Frontal cortex (tissue), 4 donors: ENCODE results near the gene RNF40. TPM values are rescaled to one million over a fixed set of nuclear protein-coding genes. Genes with fewer than 3 reads are reported as not detected.

Experiments
- DNase-seq, 2 donors: peaks; one replicate each; pipeline ENCODE4 v3.0.0; 2012; ENCODE audit warnings: low spot score in 2 of 2
- FAIRE-seq: peaks from 2 replicates; lab custom pipeline; 2012; peaks lifted over from hg19 to GRCh38; lab: Jason Lieb, UNC
- total RNA-seq: library from RNA; depleted of rRNA; stranded (reverse); fragments of >200 nt; gene quantifications from one replicate; pipeline ENCODE4 v1.2.3, GENCODE V29; 2014
- donor health status: control.
- donor health status: control.
- donor health status: control.

Gene RNF40
- total RNA-seq, 1 donor from 2014 or later = 90.1 TPM

DNA sequence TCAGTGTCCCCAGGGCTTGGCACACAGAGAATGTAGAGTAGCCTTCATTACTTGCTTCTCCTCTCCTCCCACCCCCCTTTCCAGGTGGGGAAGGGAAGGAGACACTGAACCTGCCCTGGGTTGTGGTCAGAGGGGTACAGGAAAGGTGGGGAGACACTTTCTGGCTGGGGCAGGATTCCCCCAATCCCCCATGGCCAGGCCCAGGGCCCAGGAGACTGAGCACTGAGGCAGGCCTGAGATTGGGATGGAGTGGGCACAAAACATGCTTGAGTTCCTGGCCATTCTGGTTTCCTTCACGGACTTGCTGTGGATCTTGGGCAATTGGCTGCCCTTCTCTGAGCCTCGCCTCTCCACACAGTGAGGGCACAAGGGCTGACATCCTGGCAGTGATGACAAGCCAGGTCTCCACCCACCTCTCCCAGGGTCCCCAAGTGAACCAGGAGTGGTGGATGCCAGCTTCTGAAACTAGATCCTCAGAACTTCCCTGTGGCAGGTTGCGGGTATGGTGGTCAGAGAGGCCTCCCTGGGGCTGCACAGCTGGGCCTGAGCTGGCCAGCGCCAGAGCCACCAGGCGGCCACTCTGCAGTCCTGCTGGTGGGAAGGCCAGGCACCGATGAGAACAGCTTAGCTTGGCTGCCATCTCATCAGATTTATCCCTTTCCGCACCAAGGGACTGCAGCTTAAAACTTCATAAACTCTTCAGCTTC, 15.6 kb downstream of the RNF40 start:
- no peak for DNase-seq

DNA sequence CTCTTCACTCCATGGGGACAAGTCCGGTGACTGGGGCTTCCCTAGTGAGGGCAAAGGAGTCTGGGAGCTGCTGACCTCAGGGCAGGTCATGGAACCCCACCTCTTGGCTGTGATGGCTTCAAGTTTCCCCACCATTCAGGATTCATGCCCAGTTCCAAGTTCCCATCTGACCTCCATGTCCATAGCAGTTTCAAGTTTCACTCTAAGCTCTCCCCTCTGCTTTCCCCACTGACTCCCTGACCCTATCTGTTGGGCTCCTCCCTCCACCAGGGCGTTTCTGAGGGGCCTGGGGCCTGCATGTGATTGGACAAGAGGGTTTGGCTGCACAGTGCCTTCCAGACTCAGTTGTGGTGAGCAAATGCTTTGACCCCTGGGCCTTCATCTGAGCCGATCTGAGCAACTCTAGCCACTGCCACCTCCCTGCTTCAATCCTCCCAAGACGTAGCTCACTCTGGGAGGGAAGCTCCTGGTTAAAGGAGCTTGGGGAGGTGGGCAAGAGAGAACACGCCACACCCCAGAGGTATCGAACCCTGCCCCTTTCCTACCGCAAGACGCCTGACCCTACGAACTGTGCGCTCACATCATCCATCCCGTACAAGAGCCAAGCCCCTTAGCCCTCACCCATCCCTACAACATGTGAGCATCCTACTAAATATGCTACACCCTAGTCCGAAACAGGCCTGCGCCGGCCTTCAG, 16.6 kb downstream of the RNF40 start:
- DNase-seq (no peak), FAIRE-seq (no peak)

More for the DNA sequence above, 15.6 kb downstream of the RNF40 start:
- FAIRE-seq = no peak

DNA sequence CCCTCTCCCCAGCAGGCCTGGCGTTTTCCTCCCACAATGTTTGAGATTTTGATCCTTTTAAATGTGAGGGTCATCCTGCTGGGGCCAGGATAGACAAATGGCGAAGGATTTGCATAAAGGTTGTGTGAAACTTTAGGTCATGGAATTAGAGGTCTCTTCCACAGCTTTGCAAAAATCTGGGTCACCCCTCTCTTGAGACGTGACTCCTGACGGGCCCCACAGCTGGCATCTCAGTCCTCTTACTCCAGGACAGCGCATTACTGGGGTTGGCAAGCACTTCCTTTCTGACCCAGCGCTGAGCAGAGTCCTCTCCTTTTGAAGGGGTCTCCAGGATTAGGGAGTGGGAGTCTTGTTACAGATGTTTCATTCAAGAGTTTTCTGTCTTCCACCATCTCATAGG, 17.5 kb downstream of the RNF40 start:
- DNase-seq = no peak

DNA sequence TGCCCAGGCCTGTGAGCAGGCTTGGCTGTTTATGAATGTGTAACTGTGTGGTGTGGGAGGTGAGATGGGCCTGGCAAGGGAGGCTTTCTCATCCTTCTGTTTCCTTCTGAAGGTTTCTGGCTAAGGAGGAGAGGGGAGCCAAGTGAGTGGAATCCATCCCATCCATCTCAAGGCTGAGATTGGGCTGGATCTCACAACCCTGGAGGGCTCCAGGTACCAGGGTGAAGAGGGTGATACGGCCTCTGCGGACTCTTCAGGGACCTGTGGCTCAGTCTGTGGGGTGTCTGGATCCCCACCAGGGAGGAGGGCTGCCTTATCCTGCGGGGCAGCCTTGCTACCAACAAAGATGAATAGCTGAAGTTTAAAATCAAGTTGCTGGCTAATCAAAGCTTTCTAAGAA, 17.9 kb downstream of the RNF40 start:
- FAIRE-seq (no peak), DNase-seq (no peak)

More for the DNA sequence above, 17.5 kb downstream of the RNF40 start:
- no peak for FAIRE-seq

DNA sequence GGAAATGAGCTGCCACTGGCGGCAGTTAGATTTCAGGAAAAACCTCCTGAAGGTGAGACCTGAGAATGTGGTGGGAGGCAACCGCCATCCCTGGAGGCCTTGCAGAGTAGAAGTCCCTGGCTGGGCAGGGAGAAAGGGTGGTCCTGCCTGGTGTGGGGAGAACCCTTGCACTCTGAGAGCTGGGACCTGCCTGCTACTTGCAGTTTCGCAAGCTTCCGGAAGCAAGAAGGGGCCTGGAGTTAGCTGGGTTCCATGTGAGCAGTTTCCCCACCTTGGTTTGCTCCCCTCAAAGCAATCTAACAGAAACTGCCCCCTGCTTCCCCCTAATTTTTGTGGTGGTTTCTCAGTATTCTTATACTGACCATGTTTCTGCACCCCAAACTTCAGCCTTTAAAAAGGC, 18.4 kb downstream of the RNF40 start:
- DNase-seq (no peak), FAIRE-seq (no peak)

DNA sequence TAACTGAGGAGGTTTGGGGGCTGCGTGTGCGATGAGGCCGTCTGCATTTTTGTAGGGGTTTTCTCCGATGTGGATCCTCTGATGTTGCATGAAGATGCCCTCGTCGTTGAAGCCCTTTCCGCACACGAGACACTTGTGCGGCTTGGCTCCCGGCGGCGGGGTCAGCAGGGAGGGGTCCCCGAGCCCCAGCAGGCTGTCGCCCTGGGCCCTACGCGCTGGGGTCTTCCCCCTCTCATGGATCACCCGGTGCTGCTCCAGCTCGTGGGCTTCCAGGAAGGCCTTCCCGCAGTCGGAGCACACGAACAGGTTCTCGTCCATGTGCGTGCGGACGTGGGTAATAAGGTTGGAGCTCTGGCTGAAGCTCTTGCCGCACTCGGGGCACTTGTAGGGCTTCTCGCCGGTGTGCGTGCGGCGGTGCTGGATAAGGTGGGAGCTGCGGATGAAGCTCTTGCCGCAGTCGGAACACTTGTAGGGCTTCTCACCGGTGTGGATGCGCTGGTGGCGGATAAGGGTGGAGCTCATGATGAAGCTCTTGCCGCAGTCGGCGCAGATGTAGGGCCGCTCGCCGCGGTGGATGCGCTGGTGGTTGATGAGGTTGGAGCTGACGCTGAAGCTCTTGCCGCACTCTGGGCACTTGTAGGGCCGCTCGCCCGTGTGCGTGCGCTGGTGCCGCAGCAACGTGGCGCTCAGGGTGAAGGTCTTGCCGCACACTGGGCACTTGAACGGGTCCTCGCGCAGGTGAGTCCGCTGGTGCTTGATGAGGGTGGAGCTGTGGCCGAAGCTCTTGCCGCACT, 20.6 kb downstream of the RNF40 start:
- no peak for DNase-seq
- no peak for FAIRE-seq

DNA sequence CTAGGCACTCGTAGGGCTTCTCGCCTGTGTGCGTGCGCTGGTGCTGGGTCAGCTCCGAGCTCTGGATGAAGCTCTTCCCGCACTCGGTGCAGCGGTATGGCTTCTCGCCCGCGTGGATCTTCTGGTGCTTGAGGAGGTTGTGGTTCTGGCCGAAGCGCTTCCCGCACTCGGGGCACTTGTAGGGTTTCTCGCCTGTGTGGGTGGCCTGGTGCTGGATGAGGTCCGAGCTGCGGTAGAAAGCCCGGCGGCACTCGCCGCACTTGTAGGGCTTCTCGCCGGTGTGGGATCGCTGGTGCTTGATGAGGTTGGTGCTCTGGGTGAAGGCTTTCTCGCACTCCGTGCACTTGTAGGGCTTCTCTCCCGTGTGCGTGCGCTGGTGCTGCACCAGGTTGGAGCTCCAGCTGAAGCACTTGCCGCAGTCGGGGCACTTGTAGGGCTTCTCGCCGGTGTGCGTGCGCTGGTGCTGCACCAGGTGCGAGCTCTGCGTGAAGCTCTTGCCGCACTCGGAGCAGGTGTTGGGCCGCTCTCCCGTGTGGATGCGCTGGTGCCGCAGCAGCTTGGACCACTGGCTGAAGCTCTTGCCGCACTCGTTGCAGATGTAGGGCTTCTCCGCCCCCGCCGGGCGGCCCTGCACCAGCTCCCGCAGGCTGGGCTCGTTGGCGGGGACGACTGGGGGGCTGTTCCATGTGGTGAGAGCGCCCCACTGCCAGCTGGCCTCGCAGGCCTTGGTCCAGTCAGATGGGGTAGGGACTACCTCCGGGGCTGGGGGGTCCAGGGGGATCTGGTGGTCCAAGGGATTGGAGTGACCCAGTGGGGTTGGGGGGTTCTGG, 21.4 kb downstream of the RNF40 start:
- DNase-seq (no peak), FAIRE-seq (no peak)

DNA sequence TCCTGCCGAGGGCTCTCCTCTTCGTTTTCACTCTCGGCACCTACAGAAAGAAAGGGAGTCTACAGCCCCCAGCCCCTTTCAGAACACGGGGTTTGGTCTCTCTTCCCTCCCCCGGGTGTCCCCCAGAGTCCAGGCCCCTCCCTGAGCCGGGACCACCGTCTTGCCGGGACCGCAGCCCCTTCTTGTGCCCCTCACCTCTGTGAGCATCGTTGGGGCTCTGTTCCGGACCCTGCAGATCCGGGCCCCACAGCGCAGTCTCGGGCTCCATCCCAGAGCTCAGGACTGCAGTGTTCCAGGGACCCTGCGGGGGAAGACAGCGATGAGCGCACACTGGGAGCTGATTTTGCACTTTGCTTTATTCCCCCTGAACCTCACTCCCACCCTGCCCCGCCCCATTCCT, 22.1 kb downstream of the RNF40 start:
- no peak for FAIRE-seq
- DNase-seq = no peak

DNA sequence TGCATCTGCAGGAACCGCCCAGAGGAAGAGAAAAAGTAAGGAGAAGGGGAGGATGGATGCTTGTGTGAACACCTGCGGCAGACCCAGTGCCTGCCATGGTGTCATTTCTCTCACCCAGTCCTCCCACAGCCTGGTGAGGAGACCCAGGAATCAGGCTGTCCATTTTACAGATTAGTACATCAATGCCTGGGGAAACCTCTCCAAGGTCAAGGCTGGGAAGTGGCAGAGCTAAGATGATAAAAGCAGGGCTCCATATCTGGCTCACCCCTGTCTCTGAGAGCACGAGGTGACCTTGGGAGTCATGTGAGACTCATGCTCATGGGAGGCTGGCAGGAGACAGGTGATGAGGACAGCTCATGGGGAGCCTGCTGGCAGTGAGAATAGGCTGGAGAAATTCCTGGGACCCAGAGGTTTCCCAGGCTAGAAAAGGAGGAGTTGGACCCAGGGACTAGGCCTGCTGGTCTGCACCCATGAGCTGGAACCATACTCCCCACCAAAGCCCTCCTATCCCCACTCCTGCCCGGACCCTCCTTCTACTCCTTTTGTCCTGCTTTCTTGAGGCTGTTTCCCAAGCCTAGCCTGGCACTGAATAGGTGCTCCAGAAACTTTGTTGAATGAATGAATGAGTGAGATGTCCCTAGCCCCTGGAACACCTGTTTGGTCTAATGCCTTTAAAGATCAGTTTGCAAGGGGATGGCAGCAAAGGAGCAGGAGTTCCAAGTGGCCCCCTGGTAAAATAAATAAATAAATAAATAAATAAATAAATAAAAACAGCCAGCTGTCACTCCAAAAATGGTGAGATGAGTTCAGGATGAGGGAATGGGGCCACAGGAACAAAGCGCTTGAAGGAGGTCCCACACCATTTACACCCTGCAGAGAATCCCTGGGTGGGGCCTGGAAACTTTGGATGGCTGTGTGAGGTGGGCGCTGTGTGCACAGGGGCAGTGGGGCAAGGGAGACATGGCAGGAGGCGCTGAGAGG, 23.3 kb downstream of the RNF40 start:
- DNase-seq (no peak), FAIRE-seq (no peak)

DNA sequence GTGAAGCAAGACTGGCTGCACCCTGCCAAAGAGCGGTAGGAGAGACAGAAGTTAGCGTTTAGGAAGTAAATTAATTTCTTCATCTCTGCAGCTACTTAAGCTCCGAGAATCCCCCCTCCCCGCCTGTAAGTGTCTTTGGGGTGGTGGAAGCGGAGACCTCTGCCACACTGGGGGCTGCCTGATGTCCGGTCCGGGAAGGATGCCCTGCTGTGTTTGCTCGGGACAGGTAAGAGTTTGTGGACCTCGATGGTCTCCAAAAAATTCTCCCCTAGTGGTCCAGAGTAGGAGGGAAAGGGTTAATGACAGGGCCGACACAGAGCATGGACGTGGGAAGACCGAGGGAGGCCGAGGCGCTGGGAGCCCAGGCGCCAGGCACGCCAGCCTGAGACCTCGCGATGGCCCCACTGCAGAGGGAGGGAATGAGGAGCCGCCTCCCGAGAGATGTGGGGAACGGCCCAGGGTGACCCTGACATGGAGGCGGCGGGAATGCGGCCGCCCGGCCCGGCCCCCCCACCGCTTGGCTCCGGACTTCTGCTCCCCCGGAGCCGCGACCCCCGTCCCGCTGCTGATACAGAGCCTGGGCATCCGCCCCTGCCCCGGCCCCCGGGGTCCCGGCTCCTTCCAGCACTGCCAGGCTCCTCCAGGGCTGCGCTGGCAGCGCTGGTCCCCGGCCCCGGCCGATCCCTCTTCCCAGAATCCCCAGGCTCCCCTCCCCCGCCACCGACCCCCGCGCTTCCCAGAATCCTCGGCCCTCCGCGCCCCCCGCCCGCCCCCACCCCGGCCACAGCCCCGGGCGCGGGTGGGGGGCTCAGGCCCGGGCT, 24.2 kb downstream of the RNF40 start:
- DNase-seq = peak; percentile 59 to 74
- no peak for FAIRE-seq

DNA sequence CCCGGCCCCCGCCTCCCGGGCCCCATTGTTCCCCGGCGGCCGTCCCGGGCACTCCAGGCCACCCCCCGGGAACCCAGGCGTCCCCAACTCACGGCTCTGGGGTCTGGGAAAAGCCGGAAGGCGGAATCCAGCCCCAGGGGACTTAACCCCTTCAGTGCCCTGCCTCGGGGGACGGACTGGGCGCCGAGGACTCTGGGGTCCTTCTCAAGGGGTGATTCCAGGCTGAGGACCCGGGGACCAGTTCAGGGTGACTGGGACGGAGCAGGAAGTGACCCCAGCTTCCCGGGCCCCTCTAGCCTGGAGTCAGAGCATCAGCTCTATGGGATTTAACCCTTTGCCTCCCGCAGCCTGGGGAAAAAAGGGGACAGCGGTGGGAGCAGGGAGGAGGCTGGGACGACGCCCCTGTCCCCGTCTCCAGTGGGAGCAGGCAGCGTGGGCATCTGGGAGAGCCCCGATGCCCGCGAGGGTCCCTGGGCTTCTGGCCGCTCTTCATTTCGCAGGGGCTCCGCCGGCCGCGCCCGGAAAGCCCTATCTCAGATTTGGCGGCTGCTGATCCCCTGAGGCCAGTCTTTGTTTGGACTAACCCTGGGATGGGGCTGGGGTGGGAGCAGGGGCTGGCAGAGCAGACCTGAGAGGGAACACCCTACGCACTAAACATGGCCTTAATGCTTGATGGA, 25.0 kb downstream of the RNF40 start, which contains the start of gene ZNF629:
ZNF629 (minus strand) TSS at position 270 of the 677 bp plus-strand sequence. CDS start 2,723 bp downstream, outside the sequence.
- DNase-seq (peak; percentile 95), FAIRE-seq (no peak)

DNA sequence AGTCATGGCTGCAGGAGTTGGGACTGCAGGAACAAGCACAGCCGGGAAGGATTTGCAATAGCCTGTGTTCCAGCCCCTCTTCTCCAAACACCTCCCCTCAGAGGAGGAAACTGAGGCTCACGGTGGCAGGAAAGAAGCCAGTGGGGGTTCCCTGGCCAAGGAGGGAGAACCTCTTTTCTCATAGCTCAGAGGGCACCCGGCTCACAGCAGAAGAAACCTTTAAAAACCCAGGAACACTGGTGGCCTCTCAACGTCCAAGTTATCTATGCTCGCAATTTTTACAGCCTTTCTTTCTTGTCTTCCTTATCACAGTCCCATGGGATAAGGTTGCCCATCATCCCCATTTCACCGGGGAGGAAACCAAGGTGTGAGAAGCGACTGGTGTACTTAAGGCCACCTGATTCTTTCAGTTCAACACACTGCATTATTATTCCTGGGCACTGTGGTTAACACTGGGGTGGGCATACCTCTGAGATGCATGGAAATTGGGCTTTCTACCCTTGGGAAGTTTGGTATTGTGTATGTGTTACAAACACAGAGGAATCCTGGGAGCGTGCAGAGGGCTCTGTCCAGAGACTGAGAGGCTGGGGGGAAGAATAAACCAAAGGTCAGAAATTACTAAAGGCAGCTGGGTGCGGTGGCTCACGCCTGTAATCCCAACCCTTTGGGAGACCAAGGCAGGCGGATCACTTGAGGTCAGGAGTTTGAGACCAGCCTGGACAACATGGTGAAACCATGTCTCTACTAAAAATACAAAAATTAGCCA, 25.7 kb downstream of the RNF40 start:
- no peak for FAIRE-seq
- DNase-seq = no peak

DNA sequence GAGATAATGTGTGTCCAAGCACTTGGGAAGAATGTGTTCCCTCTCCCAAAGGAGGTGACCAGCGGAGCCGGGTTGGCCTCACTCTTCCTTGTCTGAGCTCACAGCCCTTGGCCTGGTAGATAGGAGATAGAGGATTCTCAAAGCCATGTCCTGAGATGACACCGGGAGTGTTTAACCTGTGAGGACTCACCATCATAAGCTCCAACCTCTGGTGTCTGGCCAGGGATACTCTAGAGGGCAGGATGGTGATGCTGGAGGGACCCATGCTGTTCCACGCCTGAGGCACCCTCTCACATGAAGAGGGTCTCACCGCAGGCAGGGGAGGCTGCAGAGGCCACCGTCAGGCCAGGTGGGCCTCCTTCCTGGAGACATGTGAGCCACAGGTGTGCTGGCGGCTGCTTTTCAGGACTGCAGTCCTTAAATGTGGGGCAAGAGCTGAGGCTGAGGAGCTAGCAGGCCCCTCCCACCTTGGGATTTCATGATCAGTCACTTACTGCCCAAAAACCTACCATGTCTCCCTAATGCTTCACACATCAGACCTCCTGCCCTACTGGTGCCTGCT, 31.5 kb downstream of the RNF40 start:
- FAIRE-seq (no peak), DNase-seq (no peak)

DNA sequence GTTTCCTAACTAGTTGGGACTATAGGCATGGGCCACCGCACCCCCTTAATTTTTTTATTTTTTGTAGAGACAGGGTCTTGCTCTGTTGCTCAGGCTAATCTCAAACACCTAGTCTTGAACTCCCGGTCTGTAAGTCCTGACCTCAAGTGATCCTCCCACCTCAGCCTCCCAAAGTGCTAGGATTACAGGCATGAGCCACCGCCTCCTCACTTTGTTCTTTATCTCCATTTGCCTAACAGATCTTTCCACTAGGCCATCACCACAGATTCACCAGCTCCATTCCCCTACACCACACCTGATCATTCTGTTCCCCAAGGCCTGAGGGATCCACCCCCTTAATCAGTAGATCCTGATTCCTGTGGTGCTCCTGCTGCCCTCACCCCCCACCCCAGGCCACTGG, 32.5 kb downstream of the RNF40 start:
- FAIRE-seq (no peak), DNase-seq (no peak)

DNA sequence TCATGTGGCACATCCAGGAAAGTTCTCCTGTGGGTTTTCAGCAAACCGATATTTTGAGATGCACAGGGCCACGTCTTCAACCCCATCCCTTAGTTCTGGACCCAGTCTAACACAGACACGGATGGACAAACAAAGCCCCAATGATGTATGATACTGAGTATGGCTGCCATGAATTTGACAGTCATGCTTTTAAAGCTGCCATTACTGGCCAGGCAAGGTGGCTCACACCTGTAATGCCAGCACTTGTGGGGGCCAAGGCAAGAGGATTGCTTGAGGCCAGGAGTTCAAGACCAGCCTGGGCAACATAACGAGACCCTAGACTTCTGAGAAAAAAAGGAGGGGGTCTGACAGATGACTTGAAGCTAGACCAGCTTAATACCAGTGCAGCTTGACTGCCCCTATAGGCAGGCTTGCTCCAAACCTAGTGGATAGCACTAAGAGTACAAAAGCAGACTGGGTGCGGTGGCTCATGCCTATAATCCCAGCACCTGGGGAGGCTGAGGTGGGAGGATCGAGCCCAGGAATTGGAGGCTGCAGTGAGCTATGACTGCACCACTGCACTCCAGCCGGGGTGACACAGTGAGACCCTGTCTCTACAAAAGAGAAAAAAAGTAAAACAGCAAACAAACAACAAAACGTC, 35.7 kb downstream of the RNF40 start:
- no peak for FAIRE-seq
- no peak for DNase-seq

DNA sequence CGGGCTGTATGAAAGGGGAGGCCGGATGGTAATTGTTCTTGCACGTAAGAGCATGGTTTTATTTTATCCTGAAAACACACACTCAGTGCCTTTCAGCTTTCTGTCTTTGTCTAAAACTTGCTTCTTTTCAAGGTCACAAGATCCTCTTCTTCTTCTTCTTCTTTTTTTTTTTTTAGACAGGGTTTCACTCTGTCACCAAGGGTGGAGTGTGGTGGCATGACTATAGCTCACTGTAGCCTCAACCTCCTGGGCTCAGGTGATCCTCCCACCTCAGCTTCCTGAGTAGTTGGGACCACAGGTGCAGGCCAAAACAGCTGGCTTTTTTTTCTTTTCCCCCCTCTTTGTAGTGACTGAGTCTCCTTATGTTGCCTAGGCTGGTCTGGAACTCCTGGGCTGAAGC, 40.8 kb downstream of the RNF40 start:
- no peak for FAIRE-seq

More for the DNA sequence above, 40.8 kb downstream of the RNF40 start:
- DNase-seq = no peak
